HG03095 (cell line): ENCODE data around the gene B4GALT4.
"Not testable (repeated sequence)": the region's sequence is repeated elsewhere in the genome, so short reads cannot be mapped to it uniquely, and the experiment has no call there.

ENCODE experiments used
- ATAC-seq: cut with Tn5 transposase; IDR thresholded peaks from one replicate; pipeline ENCODE4 v1.9.1; 2021; ENCODE audit warnings: moderate library complexity; ENCODE audit not compliant: unreplicated experiment

Gene B4GALT4, protein sequence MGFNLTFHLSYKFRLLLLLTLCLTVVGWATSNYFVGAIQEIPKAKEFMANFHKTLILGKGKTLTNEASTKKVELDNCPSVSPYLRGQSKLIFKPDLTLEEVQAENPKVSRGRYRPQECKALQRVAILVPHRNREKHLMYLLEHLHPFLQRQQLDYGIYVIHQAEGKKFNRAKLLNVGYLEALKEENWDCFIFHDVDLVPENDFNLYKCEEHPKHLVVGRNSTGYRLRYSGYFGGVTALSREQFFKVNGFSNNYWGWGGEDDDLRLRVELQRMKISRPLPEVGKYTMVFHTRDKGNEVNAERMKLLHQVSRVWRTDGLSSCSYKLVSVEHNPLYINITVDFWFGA

DNA sequence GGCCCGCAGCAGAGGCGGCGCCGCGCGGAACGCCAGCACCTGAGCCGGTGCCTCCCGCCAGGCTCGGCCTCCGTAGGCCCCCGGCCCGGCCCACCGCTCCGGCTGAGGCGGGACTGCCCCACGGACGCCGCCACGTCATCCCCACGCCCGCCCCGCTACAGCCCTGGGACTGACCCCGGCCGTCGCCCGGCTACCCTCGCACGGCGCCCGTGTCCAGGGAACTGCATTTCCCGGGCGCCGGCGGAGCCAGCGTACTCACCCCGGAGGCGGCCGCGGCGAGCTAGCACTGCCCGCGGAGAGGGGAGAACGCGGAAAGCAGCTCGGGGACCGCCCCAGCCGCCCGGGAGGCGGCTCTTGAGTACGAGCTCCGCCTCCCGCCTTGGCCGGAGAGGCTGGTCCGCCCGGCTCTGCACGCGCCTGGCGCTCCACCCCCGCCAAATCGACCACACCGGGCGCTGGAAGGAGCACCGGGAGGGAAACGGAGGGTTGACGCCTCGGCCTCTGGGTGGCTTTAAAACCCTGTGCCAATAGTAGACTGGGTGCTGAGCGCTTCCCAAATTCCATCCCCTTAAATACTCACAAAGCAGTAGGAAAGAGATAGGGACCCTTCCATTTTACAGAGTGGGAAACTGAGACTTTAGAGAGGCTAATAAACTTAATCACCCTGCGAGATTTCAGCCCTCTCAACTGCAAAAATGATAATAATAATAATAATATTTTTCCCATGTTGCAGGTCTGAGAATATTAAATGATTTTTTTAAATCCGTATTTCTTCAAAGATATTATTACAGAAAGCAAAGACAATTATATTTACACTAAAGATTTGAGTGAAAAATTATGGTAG lies at the start of gene B4GALT4:
B4GALT4 (minus strand) TSS at position 288 of the 844 bp plus-strand sequence. CDS start 10,779 bp downstream, outside the sequence.
- peak; percentile 86 for ATAC-seq

DNA sequence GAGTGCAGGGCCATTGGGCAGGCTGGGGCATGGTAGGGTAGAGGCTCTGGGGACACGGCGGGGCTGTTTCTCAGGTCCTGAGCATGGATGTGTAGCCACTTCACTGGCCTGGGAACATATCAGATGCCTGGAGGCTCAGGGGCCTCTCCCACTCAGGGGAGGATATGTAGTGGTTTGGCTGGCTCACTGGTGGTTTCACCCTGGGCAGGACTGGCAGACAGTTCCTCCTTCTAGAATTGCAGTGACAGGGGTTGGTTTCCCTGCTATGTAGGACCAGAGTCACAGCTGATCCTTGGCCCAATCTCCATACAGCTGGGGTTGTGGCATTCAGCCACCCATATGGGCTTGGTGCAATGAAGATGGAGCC lies 48.7 kb upstream of the B4GALT4 start:
- no peak for ATAC-seq

DNA sequence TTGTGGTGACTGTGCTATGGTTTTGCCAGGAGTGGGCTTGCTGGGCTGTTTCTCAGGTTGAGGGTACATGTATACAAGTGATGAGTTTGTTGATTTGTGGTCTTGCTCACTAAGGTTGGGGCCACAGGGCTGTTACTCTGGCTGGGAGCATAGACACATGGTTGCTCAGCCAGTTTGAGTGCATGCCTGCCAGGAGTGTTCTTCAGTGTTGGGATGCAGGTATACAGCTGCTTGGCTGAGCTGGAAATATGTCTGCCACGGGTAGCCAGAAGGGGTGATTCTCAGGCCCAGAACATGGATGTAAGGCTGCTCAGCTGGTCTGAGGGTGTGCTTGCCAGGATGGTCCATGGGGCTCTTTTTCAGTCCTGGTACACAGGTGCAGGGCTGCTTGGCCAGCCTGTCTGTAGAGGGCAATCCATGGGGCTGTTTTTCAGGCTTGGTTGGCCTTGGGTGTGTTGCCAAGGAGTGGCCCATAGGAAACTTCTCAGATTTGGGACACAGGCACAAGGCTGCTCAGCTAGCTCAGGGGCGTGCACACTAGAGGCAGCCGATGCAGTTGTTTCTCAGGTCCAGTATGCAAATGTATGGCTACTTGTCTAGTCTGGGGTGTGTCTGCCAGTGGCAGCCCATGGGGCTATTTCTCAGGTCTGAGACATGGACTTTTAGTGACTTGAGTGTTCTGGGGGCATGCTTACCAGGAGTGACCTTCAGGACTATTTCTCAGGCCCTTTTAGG lies 48.2 kb upstream of the B4GALT4 start:
- no peak for ATAC-seq

DNA sequence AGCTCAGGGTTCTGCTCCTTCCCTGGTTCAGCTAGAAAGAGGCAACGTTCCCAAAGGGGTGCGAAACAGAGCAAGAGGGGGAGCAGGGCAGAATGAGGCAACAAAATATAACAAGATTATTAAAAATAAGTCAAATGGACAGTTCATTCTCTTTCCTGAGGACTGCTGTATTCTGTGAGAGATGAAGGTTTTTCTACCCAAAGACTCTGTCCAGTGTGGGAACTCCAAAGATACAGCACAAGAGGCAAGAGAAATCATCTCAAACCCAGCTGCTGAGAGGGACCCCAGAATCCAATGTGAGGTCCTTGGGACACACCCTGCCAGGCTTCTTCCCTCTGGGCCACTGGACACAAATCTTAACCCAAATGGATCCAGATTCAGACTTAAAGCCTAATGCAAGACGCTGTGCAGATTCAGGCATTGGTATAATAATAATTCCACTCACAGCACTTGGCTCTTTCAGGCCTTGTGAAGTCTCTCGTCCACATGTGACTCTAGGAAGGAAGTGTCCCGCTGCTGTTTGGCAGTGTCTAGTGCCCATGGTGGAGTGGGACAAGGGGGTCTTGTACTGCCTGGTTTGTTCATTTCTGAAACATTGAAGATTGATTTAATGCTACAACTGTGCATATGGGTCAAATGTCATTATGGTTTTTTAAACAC lies 39.0 kb upstream of the B4GALT4 start:
- no peak for ATAC-seq

DNA sequence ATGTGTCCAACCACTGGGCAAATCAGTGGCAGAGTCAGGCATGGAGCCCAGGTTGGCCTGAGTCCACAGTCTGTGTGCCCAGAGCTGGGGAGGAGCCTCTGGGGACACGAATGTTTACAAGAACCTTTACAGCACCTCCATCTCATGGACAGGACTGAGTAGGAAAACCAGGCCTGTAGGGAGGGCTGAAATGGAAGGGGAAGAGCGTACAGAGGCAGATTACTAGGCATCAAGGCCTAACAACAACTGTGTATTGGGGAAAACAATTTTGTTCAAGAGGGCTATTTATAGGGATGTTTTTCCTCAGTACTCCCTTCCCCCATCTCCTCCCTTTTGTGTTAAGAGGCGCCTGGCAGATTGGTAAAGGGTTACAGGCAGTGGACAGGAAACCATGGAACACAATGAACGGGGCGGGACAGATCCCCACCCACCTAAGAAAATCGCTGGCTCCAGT lies 38.5 kb upstream of the B4GALT4 start:
- no peak for ATAC-seq

DNA sequence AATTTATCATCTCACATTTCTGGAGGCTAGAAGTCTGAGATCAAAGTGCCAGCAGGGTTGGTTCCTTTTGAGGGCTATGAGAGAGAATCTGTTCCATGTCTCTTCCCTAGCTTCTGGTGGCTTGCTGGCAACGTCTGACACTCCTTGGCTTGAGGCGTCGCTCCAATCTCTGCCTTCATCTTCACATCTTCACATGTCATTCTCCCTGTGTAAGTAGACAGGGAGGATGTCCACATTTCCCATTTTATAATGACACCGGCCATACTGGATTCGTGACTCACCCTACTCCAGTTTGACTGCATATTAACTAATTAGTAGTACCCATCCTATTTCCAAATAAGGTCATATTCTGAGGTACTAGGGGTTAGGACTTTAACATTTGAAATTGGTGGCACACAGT lies 36.0 kb upstream of the B4GALT4 start:
- no peak for ATAC-seq

DNA sequence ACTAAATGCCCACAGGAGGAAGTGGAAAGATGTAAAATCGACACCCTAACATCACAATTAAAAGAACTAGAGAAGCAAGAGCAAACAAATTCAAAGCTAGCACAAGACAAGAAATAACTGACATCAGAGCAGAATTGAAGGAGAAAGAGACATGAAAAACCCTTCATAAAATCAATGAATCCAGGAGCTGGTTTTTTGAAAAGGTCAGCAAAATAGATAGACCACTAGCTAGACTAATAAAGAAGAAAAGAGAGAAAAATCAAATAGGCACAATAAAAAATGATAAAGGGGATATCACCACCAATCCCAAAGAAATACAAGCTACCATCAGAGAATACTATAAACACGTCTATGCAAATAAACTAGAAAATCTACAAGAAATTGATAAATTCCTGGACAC lies 29.5 kb upstream of the B4GALT4 start:
- ATAC-seq: not testable (repeated sequence)

DNA sequence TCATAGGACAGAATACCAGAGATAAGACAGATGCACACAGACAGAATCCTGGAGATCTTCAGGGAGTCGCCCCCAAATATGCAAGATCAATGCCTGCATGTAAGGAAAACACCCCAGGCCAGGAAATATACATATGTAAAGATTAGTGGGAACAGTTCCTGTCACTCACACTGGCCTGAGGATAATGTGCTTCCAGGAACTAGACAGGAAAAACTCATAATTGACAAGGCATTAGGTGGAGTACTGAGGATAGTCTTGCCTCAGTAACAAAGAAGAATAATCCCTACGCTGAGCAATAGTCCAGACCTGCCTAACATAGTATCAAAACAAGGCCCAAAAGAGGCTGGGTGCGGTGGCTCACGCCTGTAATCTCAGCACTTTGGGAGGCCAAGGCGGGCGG lies 20.4 kb upstream of the B4GALT4 start:
- ATAC-seq: no peak

DNA sequence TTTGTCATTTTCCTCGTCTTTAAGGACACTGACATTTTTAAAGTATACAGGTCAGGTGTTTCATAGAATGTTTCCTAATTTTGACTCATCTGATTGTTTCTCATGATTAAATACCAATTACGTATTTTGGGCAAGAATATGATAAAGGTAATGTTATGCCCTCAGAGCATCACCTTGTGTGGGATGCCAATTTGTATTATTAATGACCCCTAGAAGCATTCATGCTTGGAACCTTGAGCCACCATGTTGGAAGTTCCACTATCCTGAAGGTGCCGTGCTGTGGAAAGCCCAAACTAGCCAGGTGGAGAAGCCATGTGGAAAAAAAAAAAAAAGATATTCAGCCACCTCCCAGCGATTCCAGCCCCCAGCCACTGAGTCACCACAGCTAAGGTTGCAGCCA lies 19.1 kb upstream of the B4GALT4 start:
- no peak for ATAC-seq

DNA sequence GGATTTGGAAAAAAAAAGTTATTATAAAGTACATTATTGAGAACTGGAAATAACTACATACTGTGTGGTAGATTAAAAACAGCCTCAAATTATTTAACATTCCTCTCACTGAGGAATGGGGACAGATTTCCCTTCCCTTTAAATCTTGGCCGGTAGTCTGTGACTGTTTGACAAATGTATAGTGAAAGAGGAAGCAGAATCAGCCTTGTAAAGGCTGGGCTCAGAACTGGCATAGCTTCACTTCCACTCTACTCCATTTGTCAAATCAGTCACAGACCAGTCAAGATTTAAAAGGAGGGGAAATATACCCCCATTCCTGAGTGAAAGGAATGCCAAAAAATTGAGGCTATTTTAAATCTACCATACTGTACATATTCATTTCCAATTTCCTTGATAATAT lies 18.2 kb upstream of the B4GALT4 start:
- ATAC-seq: no peak

DNA sequence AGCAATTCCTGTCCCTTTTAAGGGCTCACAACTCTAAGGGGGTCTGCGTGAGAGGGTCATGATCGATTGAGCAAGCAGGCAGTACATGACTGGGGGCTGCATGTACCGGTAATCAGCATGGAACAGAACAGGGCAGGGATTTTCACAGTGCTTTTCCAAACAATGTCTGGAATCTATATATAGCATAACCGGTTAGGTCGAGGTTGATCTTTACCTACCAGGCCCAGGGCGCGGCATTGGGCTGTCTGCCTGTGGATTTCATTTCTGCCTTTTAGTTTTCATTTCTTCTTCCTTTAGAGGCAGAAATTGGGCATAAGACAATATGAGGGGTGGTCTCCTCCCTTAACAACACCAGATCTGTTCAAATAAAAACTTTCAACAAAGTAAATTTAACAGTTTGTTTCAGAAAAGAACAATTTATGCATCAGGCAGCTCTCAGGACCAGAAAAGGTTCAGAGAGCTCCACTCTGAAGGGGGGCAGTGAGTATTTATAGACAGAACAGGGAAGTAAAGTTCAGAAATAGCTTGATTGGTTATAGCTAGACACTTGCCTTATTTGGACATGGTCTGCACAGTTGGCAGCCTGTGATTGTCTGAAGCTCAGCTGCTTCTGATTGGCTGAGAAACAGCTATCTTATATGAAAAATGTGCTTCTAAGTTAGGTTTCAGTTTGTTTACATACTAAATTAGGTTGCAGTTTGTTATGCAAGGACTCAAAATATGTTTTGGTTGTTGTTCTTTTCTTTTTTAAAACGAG lies 17.2 kb upstream of the B4GALT4 start:
- peak; percentile 63 for ATAC-seq

DNA sequence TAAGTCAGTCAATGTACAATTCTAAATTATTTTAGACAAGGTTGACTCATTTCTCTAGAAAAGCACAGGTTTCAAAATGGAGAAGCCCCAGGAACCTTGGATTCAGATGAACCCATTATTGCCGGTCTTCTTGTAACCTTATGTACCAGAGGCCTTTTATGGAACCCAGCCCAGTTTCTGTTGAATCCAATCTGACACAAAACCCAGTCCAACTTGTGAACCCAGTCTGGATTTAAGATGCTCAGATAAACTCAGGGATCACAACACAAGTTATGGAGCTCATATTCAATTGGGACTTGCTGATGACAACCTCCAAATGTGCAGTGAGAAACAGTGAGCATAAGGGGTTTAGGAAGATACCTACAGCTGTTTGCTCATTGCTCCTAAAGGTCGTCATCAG lies 16.4 kb upstream of the B4GALT4 start:
- ATAC-seq: no peak

DNA sequence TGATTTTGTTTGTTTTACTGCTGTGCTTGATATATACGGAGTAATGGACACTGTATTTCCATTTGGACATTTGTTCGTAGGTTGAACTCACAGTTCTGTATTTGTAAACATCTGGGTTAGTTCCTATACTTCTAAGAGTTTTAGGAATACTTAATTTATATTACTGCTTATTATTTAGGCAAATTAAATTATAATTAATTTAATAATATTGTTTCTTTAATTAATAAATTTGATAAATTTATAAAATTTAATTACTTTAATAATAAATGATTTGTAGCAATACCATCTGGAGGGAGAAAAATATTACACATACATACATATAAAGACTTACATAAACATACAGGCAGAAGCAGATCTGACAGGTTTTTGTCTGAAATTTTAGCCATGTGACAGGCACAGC lies 14.5 kb upstream of the B4GALT4 start:
- no peak for ATAC-seq

DNA sequence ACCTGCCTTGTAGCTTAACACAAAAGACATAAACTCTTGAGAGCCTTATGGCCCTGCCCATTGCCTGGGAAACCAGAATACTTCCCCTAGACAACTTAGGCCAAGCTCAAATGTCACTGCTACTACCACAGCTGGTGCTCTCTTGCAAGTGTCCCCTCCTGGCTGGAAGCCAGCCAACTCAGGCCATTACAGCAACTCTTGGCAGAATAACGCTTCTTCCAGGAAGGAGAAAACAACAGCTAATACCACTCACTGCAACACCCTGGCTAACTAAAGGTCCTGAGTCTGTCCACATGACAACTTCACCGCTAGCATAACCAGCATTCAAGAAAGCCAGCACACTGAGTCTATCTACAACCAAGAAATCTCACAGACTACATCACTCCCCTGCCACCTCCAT lies 5.1 kb upstream of the B4GALT4 start:
- no peak for ATAC-seq

DNA sequence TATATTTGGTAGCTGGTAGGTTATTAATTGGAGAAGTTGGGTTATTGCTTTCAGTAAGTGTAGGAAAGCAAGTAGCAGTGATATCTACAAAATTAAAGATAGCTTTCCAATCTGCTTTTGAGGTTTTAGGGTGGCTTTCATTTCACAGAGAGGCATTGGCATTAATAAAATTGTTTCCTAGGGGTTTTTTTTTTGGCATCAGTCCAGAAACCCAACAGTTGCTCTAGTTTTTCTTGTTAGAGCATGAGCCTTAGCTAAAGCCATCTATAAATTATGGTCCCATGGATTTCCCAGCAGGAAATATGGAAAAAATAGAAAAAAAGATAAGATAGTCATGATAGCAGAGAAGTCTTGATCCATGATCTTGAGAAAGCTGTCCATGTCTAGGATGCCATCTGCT lies 3.0 kb upstream of the B4GALT4 start:
- no peak for ATAC-seq

DNA sequence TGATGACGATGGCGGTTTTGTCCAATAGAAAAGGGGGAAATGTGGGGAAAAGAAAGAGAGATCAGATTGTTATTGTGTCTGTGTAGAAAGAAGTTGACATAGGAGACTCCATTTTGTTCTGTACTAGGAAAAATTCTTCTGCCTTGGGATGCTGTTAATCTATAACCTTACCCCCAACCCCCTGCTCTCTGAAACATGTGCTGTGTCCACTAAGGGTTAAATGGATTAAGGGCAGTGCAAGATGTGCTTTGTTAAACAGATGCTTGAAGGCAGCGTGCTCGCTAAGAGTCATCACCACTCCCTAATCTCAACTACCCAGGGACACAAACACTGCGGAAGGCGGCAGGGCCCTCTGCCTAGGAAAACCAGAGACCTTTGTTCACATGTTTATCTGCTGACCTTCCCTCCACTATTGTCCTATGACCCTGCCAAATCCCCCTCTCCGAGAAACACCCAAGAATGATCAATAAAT lies 2.4 kb upstream of the B4GALT4 start:
- not testable (repeated sequence) for ATAC-seq

DNA sequence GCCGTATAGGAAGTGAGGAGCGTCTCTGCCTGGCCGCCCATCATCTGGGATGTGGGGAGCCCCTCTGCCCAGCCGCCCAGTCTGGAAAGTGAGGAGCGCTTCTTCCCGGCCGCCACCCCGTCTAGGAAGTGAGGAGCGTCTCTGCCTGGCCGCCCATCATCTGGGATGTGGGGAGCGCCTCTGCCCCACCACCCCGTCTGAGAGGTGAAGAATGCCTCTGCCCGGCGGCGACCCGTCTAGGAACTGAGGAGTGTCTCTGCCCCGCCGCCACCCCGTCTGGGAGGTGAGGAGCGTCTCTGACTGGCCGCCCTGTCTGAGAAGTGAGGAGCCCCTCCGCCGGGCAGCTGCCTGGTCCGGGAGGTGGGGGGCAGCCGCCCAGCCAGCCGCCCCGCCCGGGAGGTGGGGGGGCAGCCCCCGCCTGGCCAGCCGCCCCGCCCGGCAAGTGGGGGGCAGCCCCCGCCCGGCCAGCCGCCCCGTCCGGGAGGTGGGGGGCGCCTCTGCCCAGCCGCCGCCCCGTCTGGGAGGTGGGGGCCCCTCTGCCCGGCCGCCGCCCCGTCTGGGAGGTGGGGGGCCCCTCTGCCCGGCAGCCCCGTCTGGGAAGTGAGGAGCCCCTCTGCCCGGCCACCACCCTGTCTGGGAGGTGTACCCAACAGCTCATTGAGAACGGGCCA lies 1.8 kb upstream of the B4GALT4 start:
- not testable (repeated sequence) for ATAC-seq

DNA sequence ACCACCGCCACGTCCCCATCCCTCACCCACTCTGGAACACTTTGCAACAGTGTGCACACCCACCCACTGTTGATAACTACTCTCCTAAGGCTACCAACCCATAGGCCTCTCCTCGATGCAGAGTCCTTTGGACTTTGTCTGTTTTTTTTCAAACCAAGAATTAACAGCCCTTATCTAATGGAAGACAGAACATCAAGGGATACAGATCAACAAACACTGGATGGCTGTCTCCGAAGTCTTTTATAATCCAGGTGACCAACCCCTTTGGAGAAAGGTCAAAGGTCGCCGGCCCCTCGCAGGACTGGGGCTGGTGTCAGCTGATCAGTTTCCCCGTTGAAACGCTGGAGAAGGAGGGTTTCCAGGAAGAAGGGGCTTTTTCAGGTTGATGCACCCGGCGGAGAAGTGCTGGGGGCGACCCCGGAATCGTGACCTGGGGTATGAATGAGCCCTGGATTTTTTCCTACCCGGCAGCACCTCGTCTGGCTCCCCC lies 532 bp downstream of the B4GALT4 start:
- ATAC-seq: peak; percentile 12

DNA sequence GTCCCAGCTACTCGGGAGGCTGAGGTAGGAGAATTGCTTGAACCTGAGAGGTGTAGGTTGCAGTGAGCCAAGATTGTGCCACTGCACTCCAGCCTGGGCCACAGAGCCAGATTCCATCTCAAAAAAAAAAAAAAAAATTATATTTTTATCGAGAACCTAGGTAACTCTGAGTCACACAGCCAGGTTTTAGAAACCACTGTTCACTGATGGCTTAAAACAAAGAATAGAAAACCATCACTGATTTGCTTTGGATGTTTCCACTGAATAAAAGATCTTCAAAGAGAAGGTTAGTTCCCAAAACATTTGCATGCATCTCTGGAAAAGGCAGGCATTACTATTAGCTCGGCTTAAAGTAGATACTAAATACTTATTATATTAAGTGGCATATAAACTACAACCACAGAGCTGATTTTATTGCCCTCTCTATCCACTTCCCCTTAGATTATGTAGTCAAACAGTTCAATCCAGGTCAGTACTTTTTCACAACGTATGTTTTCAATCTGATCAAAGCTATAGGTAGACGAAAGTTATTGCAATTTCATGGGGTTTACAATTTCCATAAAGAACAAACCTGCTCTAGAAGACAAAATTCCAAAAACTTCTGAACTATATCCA lies 1.4 kb downstream of the B4GALT4 start:
- ATAC-seq: no peak
